Body of pancreas (tissue), 4 donors: Measurements from ENCODE around the gene CD82. TPM values are rescaled to one million over a fixed set of nuclear protein-coding genes. Genes with fewer than 3 reads are reported as not detected.
A peak's percentile ranks its signal among the peaks of the same experiment; 100 is the strongest.

Experiments used
- ATAC-seq: fragments of 150-250 bp; one replicate; pipeline ENCODE4 v1.9.1; 2016
- DNase-seq, 4 donors: peaks; one replicate each; pipeline ENCODE4 v3.0.0-alpha.2; 2019
- H3K27ac ChIP-seq, 4 donors: fragments of 200-600 bp; sonication (generic); 1 replicate in 3 of 4; 2 replicates in 1 of 4; pipeline versions ENCODE4 v1.5.1 to v1.6.1; 2016 to 2019; ENCODE audit warnings: mild to moderate bottlenecking in 1 of 4, mixed read lengths in 1 of 4, moderate library complexity in 1 of 4
- H3K27me3 ChIP-seq, 2 donors: fragments of 200-600 bp; sonication (generic); one replicate each; pipeline ENCODE4 v1.6.0; 2016; ENCODE audit warnings: mild to moderate bottlenecking in 1 of 2
- H3K36me3 ChIP-seq, 2 donors: fragments of 200-600 bp; sonication (generic); replicated peaks in 1 of 2; 2 replicates each; pipeline ENCODE4 v1.5.1; 2016; ENCODE audit warnings: low read depth in 2 of 2; ENCODE audit not compliant: insufficient read depth in 1 of 2
- H3K4me1 ChIP-seq: fragments of 200-600 bp; sonication (generic); one replicate; pipeline ENCODE4 v1.6.0; 2016
- H3K4me3 ChIP-seq, 2 donors: fragments of 200-600 bp; sonication (generic); 1 replicate in 1 of 2; 2 replicates in 1 of 2; pipeline ENCODE4 v1.5.1; 2016 to 2019
- H3K9me3 ChIP-seq, 3 donors: fragments of 200-600 bp; sonication (generic); 1 replicate in 2 of 3; 2 replicates in 1 of 3; pipeline ENCODE4 v1.5.1; 2016
- POLR2A ChIP-seq, 3 donors: fragments of 450-650 bp; IDR thresholded peaks; one replicate each; pipeline ENCODE4 v1.6.1; 2016; ENCODE audit warnings: antibody characterized with exemption in 3 of 3, mild to moderate bottlenecking in 2 of 3
- WGBS, 2 donors: methylation state at CpG; one replicate each; pipeline ENCODE4 v1.1.5; 2017; 5-methylcytosine and 5-hydroxymethylcytosine counted together
- intact Hi-C: fragments of 100-400 bp; cut with DNase I; formaldehyde crosslinking; loops from one replicate; pipeline ENCODE4 v1.15.1; 2023
- total RNA-seq, 2 donors: library from RNA; depleted of rRNA; stranded (reverse); fragments of >200 nt; gene quantifications; one replicate each; pipeline ENCODE4 v1.1.0, GENCODE V29; 2016
- TF ChIP-seq, protein P1 (sequence below), 7 experiments: fragments of 450-650 bp in 4 of 7; fragments of 200-600 bp in 3 of 7; sonication (generic) in 3 of 7; IDR thresholded peaks; one replicate each; pipeline ENCODE4 v1.5.1; 2016 to 2019; ENCODE audit warnings: antibody characterized with exemption in 7 of 7

Gene CD82
- total RNA-seq, 2 donors from 2014 or later, result 11.4 to 13.5 TPM

DNA sequence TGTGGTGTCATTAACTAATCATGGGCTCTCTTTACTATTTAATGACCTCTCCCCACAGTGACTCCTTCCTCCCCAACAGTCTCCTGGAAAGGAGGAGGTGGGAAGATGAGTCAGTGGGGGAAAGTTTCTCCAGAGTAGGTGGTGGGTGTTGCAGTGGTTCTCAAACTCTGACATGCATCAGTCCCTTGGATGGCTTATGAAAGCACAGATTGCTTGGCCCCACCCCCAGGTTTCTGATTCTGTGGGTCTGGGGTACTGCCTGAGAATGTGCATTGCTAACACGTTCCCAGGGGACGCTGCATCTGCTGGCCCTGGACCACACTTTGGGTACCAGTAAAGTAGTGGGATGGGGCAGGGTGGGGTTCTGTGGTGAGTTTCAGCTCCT, 9.8 kb downstream of the CD82 start:
- no peaks in the 10 kb centered on the region for H3K9me3 ChIP-seq
- peaks cover 21% of the 10 kb centered on the region for H3K4me1 ChIP-seq
- no peaks in the 10 kb centered on the region for H3K36me3 ChIP-seq
- no peak overlapping the region for H3K4me3 ChIP-seq
- TF ChIP-seq, protein P1, sequence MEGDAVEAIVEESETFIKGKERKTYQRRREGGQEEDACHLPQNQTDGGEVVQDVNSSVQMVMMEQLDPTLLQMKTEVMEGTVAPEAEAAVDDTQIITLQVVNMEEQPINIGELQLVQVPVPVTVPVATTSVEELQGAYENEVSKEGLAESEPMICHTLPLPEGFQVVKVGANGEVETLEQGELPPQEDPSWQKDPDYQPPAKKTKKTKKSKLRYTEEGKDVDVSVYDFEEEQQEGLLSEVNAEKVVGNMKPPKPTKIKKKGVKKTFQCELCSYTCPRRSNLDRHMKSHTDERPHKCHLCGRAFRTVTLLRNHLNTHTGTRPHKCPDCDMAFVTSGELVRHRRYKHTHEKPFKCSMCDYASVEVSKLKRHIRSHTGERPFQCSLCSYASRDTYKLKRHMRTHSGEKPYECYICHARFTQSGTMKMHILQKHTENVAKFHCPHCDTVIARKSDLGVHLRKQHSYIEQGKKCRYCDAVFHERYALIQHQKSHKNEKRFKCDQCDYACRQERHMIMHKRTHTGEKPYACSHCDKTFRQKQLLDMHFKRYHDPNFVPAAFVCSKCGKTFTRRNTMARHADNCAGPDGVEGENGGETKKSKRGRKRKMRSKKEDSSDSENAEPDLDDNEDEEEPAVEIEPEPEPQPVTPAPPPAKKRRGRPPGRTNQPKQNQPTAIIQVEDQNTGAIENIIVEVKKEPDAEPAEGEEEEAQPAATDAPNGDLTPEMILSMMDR (IDR thresholded peaks at IDR 0.05), result no peak
- TF ChIP-seq POLR2A (IDR thresholded peaks at IDR 0.05), result no peak
- WGBS, 2 donors, result 90% methylated on average over 2 of the region's 2 CpGs
- H3K27me3 ChIP-seq, result no peaks in the 10 kb centered on the region
- ATAC-seq, result no peak
- intact Hi-C loops, result no loop called here
- no peak for DNase-seq
- H3K27ac ChIP-seq, result peak overlapping the region in 3 of 4 donors; percentile 30 to 56 (median 50)

GRCh38 chr11:44575962-44576361, 10.5 kb downstream of the CD82 start:
- no peaks in the 10 kb centered on the region for H3K27me3 ChIP-seq
- TF ChIP-seq, protein P1 (IDR thresholded peaks at IDR 0.05), result no peak
- no peak for TF ChIP-seq POLR2A (IDR thresholded peaks at IDR 0.05)
- H3K27ac ChIP-seq, result no peak overlapping the region
- peaks cover 21% of the 10 kb centered on the region for H3K4me1 ChIP-seq
- H3K36me3 ChIP-seq, result no peaks in the 10 kb centered on the region
- DNase-seq (no peak), ATAC-seq (no peak)
- H3K4me3 ChIP-seq, result no peak overlapping the region
- intact Hi-C loops, result no loop called here
- H3K9me3 ChIP-seq, result no peaks in the 10 kb centered on the region
- 86 to 90% methylated on average over 5 of the region's 5 CpGs for WGBS, 2 donors

DNA sequence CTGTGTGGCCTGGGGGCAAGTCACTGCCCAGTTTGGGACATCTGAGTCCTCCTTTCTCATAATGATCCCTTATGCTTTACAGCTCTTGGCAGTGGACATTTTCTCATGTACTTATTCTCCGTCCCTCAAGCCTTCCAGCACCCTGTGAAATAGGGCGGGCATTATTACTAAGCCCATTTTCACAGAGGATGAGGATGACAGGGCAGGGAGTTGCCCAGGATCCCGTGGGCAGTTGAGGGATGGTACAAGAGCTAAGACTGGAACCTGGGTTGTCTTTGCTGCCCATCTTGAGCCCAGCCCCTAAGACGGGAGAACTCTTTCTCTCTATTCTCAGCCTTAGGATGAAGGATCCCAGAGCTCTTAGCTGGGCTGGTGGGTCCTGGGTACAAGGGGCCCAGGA, 11.2 kb downstream of the CD82 start:
- intact Hi-C loops, result no loop called here
- H3K4me3 ChIP-seq, result no peak overlapping the region
- no peak overlapping the region for H3K27ac ChIP-seq
- DNase-seq (no peak), ATAC-seq (no peak)
- no peaks in the 10 kb centered on the region for H3K27me3 ChIP-seq
- WGBS, 2 donors, result 90 to 98% methylated on average over 4 of the region's 4 CpGs
- H3K4me1 ChIP-seq, result peaks cover 21% of the 10 kb centered on the region
- H3K9me3 ChIP-seq, result no peaks in the 10 kb centered on the region
- H3K36me3 ChIP-seq, result no peaks in the 10 kb centered on the region
- TF ChIP-seq, protein P1 (IDR thresholded peaks at IDR 0.05), result no peak
- TF ChIP-seq POLR2A (IDR thresholded peaks at IDR 0.05), result no peak

GRCh38 chr11:44577231-44577830, 11.9 kb downstream of the CD82 start:
- no peak overlapping the region for H3K27ac ChIP-seq
- peaks cover 21% of the 10 kb centered on the region for H3K4me1 ChIP-seq

More at GRCh38 chr11:44577231-44577830, 11.9 kb downstream of the CD82 start:
- intact Hi-C loops, result no loop called here
- DNase-seq (no peak), ATAC-seq (no peak)
- no peaks in the 10 kb centered on the region for H3K27me3 ChIP-seq
- H3K36me3 ChIP-seq, result no peaks in the 10 kb centered on the region
- H3K9me3 ChIP-seq, result no peaks in the 10 kb centered on the region
- TF ChIP-seq, protein P1 (IDR thresholded peaks at IDR 0.05), result no peak
- no peak for TF ChIP-seq POLR2A (IDR thresholded peaks at IDR 0.05)
- no peak overlapping the region for H3K4me3 ChIP-seq
- WGBS, 2 donors, result 73 to 81% methylated on average over 6 to 7 of the region's 7 CpGs
